ENCODE data around the gene DGKG.
A peak's percentile ranks its signal among the peaks of the same experiment; 100 is the strongest.

DGKG gene

DNA sequence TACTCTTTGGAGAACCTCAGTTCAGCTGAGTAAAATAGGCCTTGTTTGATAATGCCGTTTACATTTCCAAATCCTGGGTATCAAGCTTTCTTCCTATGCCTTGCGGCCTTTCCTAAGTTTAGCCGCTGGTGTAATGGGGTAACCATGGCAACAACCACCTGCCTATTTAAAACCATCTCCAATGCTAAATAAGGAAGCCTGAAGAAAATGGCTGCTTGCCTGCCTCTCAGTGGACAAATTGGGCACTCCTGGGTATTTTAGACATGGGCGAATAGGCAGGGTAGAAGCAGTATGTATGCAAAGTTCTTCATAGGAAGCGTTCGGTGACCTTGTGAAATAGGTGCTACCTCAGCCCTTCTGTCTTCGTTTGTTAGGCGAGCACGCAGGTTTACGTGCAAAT is 122.7 kb downstream of the DGKG start:
- Mint-ChIP-seq H3K27ac (peak overlapping the region; percentile 42), H3K27me3 (ENCODE audit: low read depth, poor library complexity) (peaks cover 22% of the 10 kb centered on the region), H3K9me3 (no peaks in the 10 kb centered on the region), H3K4me1 (peaks cover 35% of the 10 kb centered on the region), H3K36me3 (ENCODE audit: low read depth) (no peaks in the 10 kb centered on the region), H3K4me3 (no peak overlapping the region)
- no peak for DNase-seq
- TF ChIP-seq, protein P1, sequence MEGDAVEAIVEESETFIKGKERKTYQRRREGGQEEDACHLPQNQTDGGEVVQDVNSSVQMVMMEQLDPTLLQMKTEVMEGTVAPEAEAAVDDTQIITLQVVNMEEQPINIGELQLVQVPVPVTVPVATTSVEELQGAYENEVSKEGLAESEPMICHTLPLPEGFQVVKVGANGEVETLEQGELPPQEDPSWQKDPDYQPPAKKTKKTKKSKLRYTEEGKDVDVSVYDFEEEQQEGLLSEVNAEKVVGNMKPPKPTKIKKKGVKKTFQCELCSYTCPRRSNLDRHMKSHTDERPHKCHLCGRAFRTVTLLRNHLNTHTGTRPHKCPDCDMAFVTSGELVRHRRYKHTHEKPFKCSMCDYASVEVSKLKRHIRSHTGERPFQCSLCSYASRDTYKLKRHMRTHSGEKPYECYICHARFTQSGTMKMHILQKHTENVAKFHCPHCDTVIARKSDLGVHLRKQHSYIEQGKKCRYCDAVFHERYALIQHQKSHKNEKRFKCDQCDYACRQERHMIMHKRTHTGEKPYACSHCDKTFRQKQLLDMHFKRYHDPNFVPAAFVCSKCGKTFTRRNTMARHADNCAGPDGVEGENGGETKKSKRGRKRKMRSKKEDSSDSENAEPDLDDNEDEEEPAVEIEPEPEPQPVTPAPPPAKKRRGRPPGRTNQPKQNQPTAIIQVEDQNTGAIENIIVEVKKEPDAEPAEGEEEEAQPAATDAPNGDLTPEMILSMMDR (IDR thresholded peaks at IDR 0.05): no peak

DNA sequence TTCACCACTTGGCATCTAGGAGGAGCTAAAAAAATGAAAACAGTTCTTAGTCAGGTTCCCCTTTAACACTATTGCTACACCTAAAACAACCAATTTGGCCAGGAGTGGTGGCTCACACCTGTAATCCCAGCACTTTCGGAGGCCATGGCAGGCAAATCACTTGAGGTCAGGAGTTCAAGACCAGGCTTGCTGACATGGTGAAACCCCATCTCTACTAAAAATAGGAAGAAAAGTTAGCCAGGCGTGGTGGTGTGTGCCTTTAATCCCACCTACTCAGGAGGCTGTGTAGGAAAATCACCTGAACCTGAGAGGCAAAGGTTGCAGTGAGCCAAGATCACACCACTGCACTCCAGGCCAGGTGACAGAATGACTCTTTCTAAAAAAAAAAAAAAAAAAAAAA is 124.1 kb downstream of the DGKG start:
- H3K36me3 Mint-ChIP-seq (ENCODE audit: low read depth): no peaks in the 10 kb centered on the region
- peaks cover 23% of the 10 kb centered on the region for H3K27me3 Mint-ChIP-seq (ENCODE audit: low read depth, poor library complexity)
- TF ChIP-seq, protein P1 (IDR thresholded peaks at IDR 0.05): no peak
- peaks cover 2% of the 10 kb centered on the region for H3K9me3 Mint-ChIP-seq
- peaks cover 32% of the 10 kb centered on the region for H3K4me1 Mint-ChIP-seq
- H3K4me3 Mint-ChIP-seq: no peak overlapping the region
- no peak overlapping the region for H3K27ac Mint-ChIP-seq
- no peak for DNase-seq

DNA sequence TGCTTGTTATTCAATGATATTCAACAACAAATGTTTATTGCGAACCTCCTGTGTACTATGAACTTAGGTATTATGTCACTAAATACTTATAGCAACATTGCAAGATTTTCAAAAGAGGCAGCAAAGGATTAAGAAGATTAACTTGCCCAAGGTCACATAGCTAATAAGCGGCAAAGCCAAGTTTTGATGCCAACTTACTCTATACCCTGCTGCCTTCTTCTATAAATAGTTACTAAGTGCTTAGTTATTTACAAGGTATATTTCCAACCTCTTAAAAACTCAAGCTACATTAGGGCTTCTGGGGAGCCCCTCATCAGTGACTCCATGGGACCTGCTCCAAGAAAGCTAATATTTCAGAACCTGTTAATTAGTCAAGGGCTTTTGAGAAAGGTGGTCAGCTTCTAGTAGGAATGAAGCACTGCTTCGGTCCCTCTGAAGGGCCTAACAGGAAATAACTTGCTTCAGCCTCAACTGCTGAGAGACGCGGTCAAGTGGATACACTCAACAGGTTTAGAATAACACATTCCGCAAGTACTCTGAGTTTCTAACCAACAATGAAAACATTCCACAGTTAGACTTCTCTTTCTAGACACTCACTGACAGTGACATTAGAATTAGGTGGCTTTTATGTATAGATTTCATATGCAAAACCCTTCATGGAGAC is 125.5 kb downstream of the DGKG start:
- H3K36me3 Mint-ChIP-seq (ENCODE audit: low read depth): no peaks in the 10 kb centered on the region
- H3K27ac Mint-ChIP-seq: no peak overlapping the region
- peaks cover 3% of the 10 kb centered on the region for H3K9me3 Mint-ChIP-seq
- TF ChIP-seq, protein P1 (IDR thresholded peaks at IDR 0.05): no peak
- no peak for DNase-seq
- no peak overlapping the region for H3K4me3 Mint-ChIP-seq
- peaks cover 21% of the 10 kb centered on the region for H3K27me3 Mint-ChIP-seq (ENCODE audit: low read depth, poor library complexity)
- peaks cover 24% of the 10 kb centered on the region for H3K4me1 Mint-ChIP-seq

DNA sequence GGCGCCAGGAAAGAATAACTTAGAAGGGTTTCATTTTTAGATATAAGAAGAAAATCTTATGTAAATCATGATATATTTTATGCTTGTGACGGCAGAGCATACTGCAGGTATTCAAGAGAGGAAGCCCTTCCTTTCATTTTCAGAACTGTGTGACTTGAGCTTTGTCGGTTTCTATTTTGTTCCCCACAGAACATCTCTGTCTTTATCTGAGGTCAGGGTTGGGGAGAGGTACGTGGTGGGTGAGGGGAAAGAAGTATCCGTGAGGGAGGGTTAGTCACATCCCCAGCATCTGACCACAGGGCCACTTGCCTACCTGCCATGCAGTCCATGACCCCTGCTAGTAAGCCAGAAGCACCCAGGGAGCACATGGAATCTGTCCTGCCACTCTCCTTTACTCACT is 126.5 kb downstream of the DGKG start:
- Mint-ChIP-seq H3K9me3 (peaks cover 3% of the 10 kb centered on the region), H3K4me3 (no peak overlapping the region), H3K4me1 (peaks cover 15% of the 10 kb centered on the region), H3K27ac (no peak overlapping the region), H3K27me3 (ENCODE audit: low read depth, poor library complexity) (peaks cover 18% of the 10 kb centered on the region), H3K36me3 (ENCODE audit: low read depth) (no peaks in the 10 kb centered on the region)
- DNase-seq: no peak
- TF ChIP-seq, protein P1 (IDR thresholded peaks at IDR 0.05): no peak

DNA sequence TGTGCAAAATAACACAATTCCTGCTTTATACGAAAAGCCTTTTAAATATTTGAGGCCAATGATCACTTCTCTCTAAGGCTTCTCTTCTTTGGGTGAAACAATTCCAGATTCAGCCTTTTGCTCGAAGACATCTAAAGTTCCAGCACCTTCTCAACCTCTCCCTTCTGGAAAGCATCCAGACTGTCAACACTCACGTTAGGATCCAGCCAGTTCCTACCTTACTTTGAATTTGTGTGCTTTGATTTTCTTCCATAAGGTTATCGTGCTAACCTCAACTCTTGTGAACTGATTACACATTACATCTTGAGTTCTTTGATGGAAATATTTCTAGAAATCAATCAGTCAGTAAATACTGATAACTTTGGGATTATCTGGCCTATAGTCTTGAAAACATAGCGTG is 127.9 kb downstream of the DGKG start:
- DNase-seq: no peak
- Mint-ChIP-seq H3K27ac (no peak overlapping the region), H3K27me3 (ENCODE audit: low read depth, poor library complexity) (peaks cover 13% of the 10 kb centered on the region)

More for the DNA sequence above, 127.9 kb downstream of the DGKG start:
- Mint-ChIP-seq H3K36me3 (ENCODE audit: low read depth) (no peaks in the 10 kb centered on the region), H3K9me3 (peaks cover 3% of the 10 kb centered on the region), H3K4me1 (peaks cover 14% of the 10 kb centered on the region), H3K4me3 (no peak overlapping the region)
- TF ChIP-seq, protein P1 (IDR thresholded peaks at IDR 0.05): no peak

Measured in nephron progenitor cell (in vitro differentiated cells).